Fibroblast of lung (primary cell): ENCODE measurements around the gene VAV2.

Experiments
- CTCF ChIP-seq, 2 donors: IDR thresholded peaks in 1 of 2; conservative IDR thresholded peaks in 1 of 2; 1 replicate in 1 of 2; 2 replicates in 1 of 2; pipeline ENCODE4 v1.5.1; 2011 to 2012; ENCODE audit warnings: low read length in 2 of 2, control low read depth in 1 of 2, inconsistent platforms in 1 of 2, low read depth in 1 of 2, mild to moderate bottlenecking in 1 of 2
- EZH2 ChIP-seq: IDR thresholded peaks from 2 replicates; pipeline ENCODE4 v1.5.1; 2012; ENCODE audit warnings: low read length, control low read depth, mild to moderate bottlenecking; ENCODE audit errors: missing control alignments

- TF ChIP-seq CTCF (conservative IDR thresholded peaks at IDR 0.05 in 1 of 2, IDR thresholded peaks at IDR 0.05 in 1 of 2; ENCODE audit: low read depth in 1 of 2, low read length in 2 of 2) (no peak), EZH2 (no peak)
Observed at GRCh38 chr9:133803028-133803585, 189.0 kb downstream of the VAV2 start.
